ENCODE measurements around the gene SH3GLB2.

Gene SH3GLB2

DNA sequence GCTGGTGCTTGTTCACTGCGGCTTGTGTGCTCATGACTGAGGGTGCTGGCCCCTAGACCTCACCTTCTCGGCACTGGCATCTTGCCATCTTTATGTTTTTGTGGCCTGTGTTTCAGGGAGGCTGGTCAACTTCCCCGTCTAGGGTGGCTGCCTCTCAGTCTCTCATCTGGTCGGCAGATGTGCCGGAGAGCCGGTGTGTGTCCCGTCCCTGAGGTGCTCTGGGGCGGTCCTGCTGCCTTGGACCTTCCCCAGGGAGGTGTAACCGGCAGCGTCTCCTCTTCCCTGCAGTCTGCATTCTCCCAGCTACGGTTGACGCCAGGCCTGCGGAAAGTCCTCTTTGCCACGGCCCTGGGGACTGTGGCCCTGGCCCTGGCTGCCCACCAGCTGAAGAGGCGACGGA lies 13.9 kb upstream of the SH3GLB2 start:
- no peak for DNase-seq
- H3K36me3 ChIP-seq (replicated peaks), result peaks cover 29% of the 10 kb centered on the region
- no peak overlapping the region for H3K27ac ChIP-seq
- TF ChIP-seq, protein P1, sequence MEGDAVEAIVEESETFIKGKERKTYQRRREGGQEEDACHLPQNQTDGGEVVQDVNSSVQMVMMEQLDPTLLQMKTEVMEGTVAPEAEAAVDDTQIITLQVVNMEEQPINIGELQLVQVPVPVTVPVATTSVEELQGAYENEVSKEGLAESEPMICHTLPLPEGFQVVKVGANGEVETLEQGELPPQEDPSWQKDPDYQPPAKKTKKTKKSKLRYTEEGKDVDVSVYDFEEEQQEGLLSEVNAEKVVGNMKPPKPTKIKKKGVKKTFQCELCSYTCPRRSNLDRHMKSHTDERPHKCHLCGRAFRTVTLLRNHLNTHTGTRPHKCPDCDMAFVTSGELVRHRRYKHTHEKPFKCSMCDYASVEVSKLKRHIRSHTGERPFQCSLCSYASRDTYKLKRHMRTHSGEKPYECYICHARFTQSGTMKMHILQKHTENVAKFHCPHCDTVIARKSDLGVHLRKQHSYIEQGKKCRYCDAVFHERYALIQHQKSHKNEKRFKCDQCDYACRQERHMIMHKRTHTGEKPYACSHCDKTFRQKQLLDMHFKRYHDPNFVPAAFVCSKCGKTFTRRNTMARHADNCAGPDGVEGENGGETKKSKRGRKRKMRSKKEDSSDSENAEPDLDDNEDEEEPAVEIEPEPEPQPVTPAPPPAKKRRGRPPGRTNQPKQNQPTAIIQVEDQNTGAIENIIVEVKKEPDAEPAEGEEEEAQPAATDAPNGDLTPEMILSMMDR (IDR thresholded peaks at IDR 0.05; ENCODE audit: low read depth, low read length, missing control alignments), result no peak
- in situ Hi-C loops (cut with HindIII; ENCODE audit: low pct_ligation_motif_present, low sequenced_read_pairs), result no loop called here
- no peaks in the 10 kb centered on the region for H3K27me3 ChIP-seq (replicated peaks)
- no peak overlapping the region for H3K4me3 ChIP-seq (ENCODE audit: low read depth, low read length)

DNA sequence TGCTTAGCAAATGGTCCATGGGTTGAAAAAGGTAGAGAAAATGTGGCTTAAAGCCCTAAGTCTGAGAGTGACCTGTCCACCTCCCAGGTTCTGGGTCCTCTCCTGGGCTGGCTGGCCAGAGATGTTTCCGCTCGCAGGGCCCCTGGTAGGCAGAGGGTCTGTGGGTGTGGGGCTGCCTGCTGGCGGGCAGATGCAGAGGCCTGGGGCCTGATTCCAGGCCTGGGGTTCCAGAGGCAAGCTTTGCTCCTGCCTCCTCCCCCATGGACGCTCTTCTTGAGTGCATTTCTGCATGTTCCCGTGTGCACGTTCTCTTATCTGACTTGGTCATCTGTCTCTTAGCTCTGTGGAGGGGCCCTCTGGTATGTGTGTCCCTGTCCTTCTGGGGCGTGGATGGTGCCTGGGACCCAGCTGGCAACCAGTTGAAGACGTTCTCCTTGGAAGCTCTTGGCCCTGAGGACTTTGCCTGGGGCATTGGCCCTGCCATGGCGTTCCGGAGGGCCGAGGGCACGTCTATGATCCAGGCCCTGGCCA lies 12.0 kb upstream of the SH3GLB2 start:
- H3K27me3 ChIP-seq (replicated peaks), result no peaks in the 10 kb centered on the region
- H3K4me3 ChIP-seq (ENCODE audit: low read depth, low read length), result no peak overlapping the region
- in situ Hi-C loops (cut with HindIII; ENCODE audit: low pct_ligation_motif_present, low sequenced_read_pairs), result no loop called here
- no peak overlapping the region for H3K27ac ChIP-seq
- no peak for DNase-seq
- H3K36me3 ChIP-seq (replicated peaks), result peaks cover 26% of the 10 kb centered on the region
- TF ChIP-seq, protein P1 (IDR thresholded peaks at IDR 0.05; ENCODE audit: low read depth, low read length, missing control alignments), result no peak

DNA sequence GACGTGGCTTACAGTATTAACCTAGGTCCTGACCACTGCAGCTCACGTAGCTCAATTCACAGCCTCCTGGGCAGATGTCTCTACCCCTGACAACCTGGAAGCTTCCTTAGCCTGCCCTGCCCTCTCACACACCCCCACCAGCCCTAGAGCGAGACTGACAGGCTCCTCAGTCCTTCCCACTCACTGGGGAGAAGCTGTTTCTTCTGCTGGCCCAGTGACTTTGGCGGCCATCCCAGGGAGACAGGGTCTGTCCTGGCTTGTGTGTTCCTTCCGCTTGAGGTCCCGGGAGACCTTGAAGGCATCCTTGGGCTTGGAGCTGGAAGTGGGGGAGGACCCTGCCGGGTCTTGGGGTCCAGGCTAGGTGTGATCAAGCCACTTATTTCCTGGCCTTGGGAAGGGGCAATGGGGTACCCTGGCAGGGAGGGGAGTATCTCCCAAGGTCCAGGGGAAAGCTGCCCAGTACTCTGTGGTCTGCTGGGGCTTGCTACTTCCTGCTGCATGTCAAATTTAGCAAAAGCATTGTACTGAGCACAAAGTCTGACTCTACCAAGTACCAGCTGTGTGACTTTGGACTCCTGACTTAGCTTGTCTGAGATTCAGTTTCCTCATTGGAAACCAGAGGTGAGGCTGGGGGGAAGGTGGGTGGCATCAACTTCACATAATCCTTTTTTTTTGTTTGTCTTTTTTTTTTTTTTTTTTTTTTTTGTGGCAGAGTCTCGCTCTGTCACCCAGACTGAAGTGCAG lies 10.2 kb upstream of the SH3GLB2 start:
- in situ Hi-C loops (cut with HindIII; ENCODE audit: low pct_ligation_motif_present, low sequenced_read_pairs), result no loop called here
- DNase-seq, result no peak
- H3K27ac ChIP-seq, result no peak overlapping the region
- H3K27me3 ChIP-seq (replicated peaks), result no peaks in the 10 kb centered on the region
- TF ChIP-seq, protein P1 (IDR thresholded peaks at IDR 0.05; ENCODE audit: low read depth, low read length, missing control alignments), result no peak
- peaks cover 20% of the 10 kb centered on the region for H3K36me3 ChIP-seq (replicated peaks)
- H3K4me3 ChIP-seq (ENCODE audit: low read depth, low read length), result peak overlapping the region; percentile 3

DNA sequence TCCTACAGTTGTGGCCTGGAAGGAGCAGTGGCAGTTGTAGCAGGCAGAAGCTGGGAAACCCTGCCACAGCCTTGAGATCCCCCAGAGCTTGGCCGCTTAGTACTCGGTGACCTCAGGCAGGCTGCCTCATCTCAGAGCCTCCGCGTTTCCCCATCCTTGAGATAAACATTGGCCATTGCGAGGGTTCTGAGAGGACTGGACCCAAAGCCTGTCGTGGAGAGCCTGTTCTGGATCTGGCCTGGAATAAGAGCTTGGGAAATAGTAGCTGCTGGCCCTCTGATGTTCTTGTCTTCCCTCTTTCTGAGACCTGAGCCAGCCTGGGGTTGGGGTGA lies 9.6 kb upstream of the SH3GLB2 start:
- in situ Hi-C loops (cut with HindIII; ENCODE audit: low pct_ligation_motif_present, low sequenced_read_pairs), result no loop called here
- Histone ChIP-seq H3K4me3 (ENCODE audit: low read depth, low read length) (peak overlapping the region; percentile 97), H3K36me3 (replicated peaks) (peaks cover 20% of the 10 kb centered on the region), H3K27me3 (replicated peaks) (no peaks in the 10 kb centered on the region), H3K27ac (no peak overlapping the region)
- DNase-seq, result no peak
- TF ChIP-seq, protein P1 (IDR thresholded peaks at IDR 0.05; ENCODE audit: low read depth, low read length, missing control alignments), result no peak

DNA sequence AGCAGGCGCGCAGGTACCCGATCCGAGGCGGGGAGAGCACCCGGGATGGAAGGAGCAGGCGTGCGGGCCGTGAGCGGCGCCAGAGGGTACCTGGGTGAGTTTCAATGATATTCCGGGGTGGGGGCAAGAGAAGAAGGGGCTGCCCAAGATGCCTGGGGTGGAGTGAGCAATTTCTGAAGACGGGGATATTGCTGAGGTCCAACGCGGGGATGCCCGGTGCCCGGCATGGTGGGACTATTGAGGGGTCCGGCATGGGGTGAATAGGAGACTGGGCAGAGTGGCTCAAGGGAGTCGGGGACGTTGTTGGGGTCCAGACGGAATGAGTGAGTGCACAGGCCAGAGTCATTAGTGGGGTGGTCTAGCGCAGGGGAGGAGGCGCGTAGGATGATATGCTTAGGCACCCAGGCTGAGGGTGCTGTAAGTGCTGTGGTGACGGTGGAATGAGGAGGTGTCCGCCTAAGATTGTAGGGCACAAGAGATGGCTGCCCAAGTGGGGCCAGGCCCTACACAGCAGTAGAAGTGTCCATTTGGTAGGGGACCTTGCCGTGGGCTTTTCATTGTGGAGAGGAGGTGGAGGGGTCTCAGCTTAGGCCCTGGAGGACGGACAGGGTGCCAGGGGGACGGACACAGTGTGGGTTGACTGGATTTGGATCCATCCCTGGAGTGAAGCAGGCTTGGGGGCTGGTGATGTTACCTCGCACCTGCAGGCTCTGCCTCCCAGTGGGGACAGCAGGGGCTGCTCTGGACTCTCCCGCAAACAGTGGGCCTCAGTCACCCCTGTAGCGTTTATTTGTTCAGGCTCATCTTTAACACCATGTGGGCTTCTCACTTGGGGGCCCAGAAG lies 9.0 kb upstream of the SH3GLB2 start:
- H3K4me3 ChIP-seq (ENCODE audit: low read depth, low read length), result peak overlapping the region; percentile 97
- TF ChIP-seq, protein P1 (IDR thresholded peaks at IDR 0.05; ENCODE audit: low read depth, low read length, missing control alignments), result no peak
- peaks cover 16% of the 10 kb centered on the region for H3K36me3 ChIP-seq (replicated peaks)
- in situ Hi-C loops (cut with HindIII; ENCODE audit: low pct_ligation_motif_present, low sequenced_read_pairs), result no loop called here
- DNase-seq, result no peak
- H3K27me3 ChIP-seq (replicated peaks), result no peaks in the 10 kb centered on the region
- peak overlapping the region; percentile 16 for H3K27ac ChIP-seq
